Mesothelial cell of epicardium (in vitro differentiated cells): Measurements from ENCODE around the gene KCNMB2. TPM values are rescaled to one million over a fixed set of nuclear protein-coding genes. Genes with fewer than 3 reads are reported as not detected.

ENCODE experiments used
- DNase-seq, 2 experiments: peaks; one replicate each; pipeline ENCODE4 v3.0.0; 2021; ENCODE audit warnings: low spot score in 2 of 2; ENCODE audit not compliant: unreplicated experiment in 2 of 2
- H3K27ac Mint-ChIP-seq: 2 replicates; pipeline ENCODE4 v1.8.0; 2021; ENCODE audit warnings: mixed read lengths
- H3K27me3 Mint-ChIP-seq: 2 replicates; pipeline ENCODE4 v1.8.0; 2021; ENCODE audit warnings: low read depth, mixed read lengths
- H3K36me3 Mint-ChIP-seq: 2 replicates; pipeline ENCODE4 v1.8.0; 2021; ENCODE audit warnings: mixed read lengths
- H3K4me1 Mint-ChIP-seq: 2 replicates; pipeline ENCODE4 v1.8.0; 2021; ENCODE audit warnings: mixed read lengths
- H3K4me3 Mint-ChIP-seq: 2 replicates; pipeline ENCODE4 v1.8.0; 2021; ENCODE audit warnings: mild to moderate bottlenecking, moderate library complexity, mixed read lengths
- H3K9me3 Mint-ChIP-seq: 2 replicates; pipeline ENCODE4 v1.8.0; 2021; ENCODE audit warnings: mixed read lengths
- total RNA-seq: library from RNA; stranded (reverse); gene quantifications from 3 replicates; pipeline ENCODE4 v1.2.1, GENCODE V29; 2021
- TF ChIP-seq, protein P1 (sequence below): fragments of 200-600 bp; sonication (generic); IDR thresholded peaks from one replicate; pipeline ENCODE4 v1.5.0; 2021; ENCODE audit warnings: antibody characterized with exemption; ENCODE audit not compliant: unreplicated experiment

KCNMB2 gene
- total RNA-seq, 1 donor from 2014 or later = 3.9 TPM

DNA sequence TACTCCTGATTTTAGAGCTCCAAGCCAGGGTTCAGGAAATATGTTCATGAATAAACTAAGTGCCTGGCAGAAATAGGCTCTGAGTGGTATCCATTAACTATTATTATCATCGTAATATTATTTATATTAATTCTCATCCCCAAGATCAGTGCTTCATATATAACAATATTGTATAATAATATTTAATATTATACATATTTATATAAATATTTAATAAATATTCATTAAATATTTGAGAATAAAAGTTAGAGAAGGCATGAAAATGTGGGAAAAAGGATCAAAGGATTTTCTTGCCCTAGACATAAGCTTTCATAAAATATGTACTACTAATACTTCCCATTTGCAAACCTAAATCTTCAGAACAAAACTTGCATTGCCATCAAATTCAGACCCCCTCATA lies 338.9 kb downstream of the KCNMB2 start:
- Mint-ChIP-seq H3K4me1 (peaks cover 7% of the 10 kb centered on the region), H3K4me3 (no peak overlapping the region), H3K9me3 (peaks cover 10% of the 10 kb centered on the region), H3K27ac (no peak overlapping the region), H3K36me3 (no peaks in the 10 kb centered on the region), H3K27me3 (no peaks in the 10 kb centered on the region)
- DNase-seq = no peak
- TF ChIP-seq, protein P1, sequence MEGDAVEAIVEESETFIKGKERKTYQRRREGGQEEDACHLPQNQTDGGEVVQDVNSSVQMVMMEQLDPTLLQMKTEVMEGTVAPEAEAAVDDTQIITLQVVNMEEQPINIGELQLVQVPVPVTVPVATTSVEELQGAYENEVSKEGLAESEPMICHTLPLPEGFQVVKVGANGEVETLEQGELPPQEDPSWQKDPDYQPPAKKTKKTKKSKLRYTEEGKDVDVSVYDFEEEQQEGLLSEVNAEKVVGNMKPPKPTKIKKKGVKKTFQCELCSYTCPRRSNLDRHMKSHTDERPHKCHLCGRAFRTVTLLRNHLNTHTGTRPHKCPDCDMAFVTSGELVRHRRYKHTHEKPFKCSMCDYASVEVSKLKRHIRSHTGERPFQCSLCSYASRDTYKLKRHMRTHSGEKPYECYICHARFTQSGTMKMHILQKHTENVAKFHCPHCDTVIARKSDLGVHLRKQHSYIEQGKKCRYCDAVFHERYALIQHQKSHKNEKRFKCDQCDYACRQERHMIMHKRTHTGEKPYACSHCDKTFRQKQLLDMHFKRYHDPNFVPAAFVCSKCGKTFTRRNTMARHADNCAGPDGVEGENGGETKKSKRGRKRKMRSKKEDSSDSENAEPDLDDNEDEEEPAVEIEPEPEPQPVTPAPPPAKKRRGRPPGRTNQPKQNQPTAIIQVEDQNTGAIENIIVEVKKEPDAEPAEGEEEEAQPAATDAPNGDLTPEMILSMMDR = no peak

DNA sequence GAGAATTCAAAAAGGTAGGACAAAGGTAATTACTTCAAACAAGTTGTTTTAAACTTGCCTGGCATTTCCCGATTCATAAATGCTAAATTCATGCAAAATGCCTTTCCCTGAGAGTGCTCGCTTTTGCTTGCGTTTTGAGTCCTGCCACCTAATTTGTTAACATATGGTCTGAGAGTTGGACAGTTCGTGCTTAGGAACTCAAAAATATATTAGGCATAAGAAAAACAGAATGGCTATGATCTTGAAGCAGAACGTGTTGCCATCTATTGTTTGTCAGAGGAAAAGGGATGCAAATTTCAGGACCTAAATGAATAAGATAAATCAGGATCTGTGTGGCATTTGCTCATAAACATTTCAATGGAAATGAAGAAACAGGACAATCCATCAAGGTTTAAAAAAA lies 339.6 kb downstream of the KCNMB2 start:
- no peak overlapping the region for H3K4me3 Mint-ChIP-seq
- no peak overlapping the region for H3K27ac Mint-ChIP-seq
- TF ChIP-seq, protein P1 = no peak
- no peaks in the 10 kb centered on the region for H3K27me3 Mint-ChIP-seq
- peaks cover 8% of the 10 kb centered on the region for H3K4me1 Mint-ChIP-seq
- peaks cover 10% of the 10 kb centered on the region for H3K9me3 Mint-ChIP-seq
- H3K36me3 Mint-ChIP-seq = no peaks in the 10 kb centered on the region
- DNase-seq = no peak

DNA sequence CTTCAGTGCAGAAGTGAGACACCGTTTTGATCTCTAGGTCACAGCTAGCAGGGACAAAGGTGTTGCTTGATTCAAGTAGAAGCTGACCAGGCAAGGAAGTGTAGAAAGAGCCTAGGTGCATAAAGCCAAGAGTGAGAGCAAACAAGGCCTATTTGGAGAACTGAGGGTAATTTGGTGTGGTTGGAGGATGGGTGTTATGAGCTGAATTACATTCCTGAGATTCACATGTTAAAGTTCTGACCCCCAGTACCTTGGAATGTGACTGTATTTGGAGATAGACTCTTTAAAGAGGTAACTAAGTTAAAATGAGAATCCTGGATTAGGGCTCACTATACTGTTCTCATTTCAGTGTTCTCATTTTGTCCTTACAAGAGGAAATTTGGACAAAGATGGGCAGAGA lies 344.0 kb downstream of the KCNMB2 start:
- Mint-ChIP-seq H3K27me3 (no peaks in the 10 kb centered on the region), H3K4me1 (peaks cover 8% of the 10 kb centered on the region), H3K9me3 (peaks cover 28% of the 10 kb centered on the region), H3K4me3 (no peak overlapping the region), H3K36me3 (no peaks in the 10 kb centered on the region), H3K27ac (no peak overlapping the region)
- TF ChIP-seq, protein P1 = no peak
- DNase-seq = no peak
